HG02840 (cell line): ENCODE data around the gene ZNF205.
"Not testable (repeated sequence)": the region's sequence is repeated elsewhere in the genome, so short reads cannot be mapped to it uniquely, and the experiment has no call there.

ENCODE experiments used
- ATAC-seq: cut with Tn5 transposase; IDR thresholded peaks from one replicate; pipeline ENCODE4 v1.9.1; 2021; ENCODE audit warnings: mild to moderate bottlenecking, moderate library complexity, moderate number of reproducible peaks; ENCODE audit not compliant: unreplicated experiment, low FRiP score

ZNF205 gene

DNA sequence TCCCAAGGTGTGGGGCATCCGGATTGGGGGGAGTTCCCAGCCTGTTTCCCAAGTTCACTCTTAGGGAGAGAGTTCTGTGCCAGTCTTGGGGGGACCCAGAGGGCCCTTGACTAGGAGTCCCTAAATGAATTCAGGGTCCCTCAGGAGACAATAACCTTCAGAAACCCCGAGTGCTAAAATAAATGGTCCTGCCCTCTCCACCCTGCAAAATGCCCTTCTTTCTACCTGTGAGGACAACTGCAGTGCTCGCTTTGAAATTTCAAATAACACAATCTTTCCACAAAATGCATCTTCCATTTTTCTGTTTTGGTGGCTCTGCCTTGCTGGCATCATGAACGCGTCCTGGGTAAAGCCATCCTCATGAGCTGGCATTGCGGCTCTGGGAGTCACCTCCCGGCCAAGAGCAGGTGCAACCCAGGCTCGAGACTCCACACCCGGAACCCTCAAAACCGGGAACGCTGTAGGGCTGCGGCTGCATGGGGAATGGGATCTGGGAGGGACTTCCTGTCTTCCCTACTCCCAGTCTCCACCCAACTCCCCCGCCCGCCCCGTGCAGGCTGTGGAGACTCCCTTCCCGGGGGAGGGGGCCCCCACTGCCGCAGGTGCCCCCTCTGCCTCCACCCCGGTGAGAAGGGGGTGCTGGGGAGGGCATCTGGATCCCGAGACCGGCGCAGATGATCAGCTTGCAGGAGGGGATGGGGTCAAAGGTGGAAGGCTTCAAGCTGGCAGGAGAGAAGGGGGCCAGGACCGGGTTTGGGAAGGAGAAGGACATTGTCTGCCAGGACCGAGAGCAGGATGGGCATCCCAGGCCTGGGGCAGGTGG, at the start of gene ZNF205:
Gene ZNF205 (plus strand): TSS at position 529 of the 823 bp plus-strand sequence. CDS start 845 bp downstream, outside the sequence.
- ATAC-seq, result no peak

DNA sequence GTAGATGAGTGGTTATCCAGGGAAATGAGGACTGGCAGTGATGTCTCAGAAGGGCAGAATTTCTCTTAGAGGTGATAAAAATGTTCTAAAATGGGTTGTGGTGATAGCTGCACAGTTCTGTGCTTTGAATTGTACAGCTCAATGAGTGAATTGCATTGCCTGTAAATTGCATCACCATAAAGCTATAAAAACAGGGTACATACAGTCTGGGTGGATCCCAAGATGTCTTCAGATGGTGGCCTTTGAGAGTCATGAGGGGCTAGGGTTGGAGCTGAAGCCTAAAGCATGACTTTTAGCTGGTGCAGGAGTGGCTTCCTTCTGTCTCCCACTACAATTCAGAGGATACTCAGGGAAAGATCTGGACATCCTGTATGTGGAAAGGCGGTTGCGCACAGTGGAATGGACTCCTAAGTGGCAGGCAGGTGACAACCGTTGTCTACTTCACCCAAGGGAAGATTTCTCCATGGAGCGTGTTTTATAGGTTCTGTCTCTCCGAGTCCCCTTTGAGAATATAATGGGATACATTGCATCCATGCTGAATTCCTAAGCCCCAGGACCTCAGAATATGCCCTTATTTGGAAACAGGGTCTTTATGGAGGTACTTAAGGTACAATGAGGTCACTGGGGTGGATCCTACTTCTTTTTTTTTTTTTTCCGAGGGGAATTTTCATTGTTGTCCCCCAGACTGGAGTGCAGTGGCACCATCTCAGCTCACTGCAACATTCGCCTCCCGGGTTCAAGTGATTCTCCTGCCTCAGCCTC, 48.6 kb upstream of the ZNF205 start:
- no peak for ATAC-seq

DNA sequence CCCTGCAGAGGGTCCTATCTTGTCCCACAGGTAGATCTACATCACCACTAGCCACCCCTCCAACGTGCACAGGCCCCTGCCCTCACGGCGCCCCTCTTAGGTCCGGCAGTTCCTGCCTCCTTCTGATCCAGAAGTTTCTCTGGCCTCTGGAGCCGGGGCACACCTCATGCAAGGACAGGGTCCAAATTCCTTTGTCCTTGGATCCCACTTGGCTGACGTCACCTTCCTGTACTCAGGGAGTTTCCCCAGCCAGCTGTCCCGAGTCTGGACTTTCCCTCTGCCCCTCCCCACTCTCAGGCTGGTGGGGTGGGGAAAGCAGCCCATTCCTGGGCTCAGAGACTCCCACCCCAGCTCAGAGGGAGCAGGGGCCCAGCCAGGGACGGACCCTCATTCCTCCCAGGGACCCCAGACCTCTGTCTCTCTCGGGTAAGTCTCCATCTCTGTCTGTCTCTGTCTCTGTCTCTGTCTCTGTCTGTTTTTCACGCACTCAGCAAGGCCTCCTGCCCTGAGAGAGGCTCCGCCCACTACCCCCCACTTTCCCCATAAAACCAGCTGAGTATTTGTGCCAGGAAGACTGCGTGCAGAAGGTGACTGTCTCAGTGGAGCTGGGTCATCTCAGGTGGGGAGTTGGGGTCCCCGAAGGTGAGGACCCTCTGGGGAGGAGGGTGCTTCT, 47.2 kb upstream of the ZNF205 start, which contains the start of gene IL32:
Gene IL32 (plus strand): TSS at position 572 of the 673 bp plus-strand sequence. CDS start 172 bp downstream, outside the sequence.
- ATAC-seq, result no peak

DNA sequence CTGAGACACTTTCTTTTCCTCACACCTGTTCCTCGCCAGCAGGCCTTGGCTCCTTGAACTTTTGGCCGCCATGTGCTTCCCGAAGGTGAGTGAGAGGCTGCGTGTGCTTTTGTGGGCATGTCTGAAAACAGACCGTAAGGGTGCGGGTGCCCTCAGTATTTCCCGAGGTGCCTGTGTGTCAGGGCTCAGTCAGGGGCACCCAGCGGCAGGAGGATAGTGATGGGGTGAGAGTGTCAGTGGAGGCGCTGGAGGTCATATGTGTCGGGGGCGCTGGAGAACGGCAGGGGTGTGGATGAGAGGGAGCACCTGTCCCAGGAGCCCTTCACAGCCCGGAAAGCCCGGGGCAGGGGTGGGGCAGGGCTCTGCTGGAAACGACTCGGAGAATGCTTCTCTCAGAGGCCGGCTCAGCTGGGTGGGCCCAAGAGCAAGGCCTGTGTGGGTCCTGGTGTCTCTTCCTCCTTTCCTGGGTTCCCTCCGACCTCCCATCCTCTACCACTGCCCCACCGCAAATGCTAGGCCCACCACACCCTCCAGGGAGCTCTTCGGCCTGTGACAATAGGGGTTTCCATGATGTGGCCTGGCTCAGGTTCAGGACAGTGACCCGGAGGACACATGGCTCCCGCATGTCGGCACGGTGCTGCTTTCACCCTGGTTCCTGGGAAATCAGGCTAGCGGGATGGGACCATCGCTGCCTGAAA, 46.5 kb upstream of the ZNF205 start:
- ATAC-seq, result no peak

DNA sequence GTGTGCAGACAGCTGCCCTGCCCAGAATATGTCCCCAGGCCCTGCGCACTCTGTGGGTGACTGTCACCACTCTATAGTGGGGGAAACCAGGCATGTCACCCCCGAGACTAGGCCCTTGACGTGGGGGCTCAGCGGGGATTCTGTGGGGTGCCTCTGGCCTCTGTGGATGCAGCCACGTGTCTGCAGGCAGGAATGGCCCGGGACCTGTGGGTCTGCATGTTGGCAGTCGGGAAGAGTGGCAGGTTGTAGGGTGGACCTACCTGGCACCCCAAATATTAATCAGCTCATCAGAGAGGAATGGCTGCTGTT, 46.0 kb upstream of the ZNF205 start:
- ATAC-seq, result no peak

DNA sequence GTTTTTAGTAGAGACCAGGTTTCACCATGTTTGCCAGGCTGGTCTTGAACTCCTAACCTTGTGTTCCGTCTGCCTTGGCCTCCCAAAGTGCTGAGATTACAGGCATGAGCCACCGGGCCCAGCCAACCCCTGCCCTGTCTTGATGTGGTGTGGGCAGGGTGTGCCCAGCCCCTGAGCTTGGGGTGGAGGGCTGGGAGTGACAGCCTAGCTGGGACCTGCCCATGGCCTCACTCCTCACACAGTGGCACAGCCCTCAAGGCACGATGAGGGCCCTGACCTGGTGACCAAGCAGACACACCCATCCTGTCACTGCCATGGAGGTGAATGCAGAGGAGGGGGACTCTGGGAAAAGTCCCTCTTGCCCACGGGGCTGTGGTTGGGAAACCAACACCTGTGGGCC, 43.9 kb upstream of the ZNF205 start:
- ATAC-seq, result no peak

DNA sequence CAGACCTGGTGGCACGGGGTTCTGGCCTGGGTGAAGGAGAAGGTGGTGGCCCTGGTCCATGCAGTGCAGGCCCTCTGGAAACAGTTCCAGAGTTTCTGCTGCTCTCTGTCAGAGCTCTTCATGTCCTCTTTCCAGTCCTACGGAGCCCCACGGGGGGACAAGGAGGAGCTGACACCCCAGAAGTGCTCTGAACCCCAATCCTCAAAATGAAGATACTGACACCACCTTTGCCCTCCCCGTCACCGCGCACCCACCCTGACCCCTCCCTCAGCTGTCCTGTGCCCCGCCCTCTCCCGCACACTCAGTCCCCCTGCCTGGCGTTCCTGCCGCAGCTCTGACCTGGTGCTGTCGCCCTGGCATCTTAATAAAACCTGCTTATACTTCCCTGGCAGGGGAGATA, 43.2 kb upstream of the ZNF205 start:
- ATAC-seq, result not testable (repeated sequence)

DNA sequence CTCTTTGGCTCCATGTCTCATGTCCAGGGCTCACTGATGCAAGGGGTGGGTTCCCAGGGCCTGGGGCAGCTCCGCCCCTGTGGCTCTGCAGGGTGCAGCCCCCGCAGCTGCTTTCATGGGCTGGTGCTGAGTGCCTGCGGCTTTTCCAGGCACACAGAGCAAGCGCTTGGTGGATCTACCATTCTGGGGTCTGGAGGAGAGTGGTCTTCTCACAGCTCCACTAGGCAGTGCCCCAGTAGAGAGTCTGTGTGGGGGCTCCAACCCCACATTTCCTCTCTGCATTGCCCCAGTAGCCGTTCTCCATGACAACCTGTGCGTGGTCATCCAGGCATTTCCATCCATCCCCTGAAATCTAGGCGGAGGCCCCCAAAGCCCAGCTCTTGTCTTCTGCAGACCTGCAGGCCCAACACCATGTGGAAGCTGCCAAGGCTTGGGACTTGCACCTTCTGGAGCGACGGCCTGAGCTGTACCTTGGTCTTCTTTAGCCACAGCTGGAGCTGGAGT, 41.7 kb upstream of the ZNF205 start:
- no peak for ATAC-seq

DNA sequence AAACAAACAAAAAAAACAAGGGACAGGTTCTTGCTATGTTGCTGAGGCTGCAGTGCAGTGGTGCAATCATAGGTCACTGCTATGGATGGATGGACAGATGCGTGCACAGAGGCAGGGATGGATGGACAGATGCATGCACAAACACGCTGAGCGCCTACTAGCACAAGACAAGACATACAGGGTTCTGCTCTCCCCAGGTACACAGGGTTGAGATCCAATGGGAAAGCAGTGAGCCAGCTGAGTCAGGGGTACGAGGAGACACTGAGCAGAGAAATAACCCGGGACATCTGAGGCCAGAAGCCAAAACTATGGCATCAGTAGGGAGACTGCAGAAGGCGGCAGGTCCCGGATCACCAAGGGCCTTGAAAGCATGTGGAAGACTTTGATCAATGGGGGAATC, 40.7 kb upstream of the ZNF205 start:
- ATAC-seq, result no peak

DNA sequence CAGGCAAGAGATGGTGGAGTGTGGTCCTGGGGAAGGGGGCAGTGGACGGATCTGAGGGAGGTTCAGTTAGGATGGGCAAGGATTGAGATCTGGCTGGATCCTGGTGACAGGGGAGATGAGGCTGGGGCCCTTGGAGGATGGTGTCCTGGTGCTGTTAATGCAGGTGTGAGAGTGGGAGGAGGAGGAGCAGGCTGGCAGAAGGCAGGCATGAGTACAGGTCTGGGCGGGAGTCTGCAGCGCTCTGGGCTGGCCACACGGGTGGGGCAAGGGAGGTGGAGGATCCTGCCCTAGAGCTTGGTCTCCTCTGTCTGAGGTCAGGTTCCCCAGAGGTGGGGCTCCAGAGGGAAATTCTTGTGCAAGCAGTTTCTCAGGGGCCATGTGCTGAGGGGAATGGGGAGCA, 40.2 kb upstream of the ZNF205 start:
- ATAC-seq, result not testable (repeated sequence)

DNA sequence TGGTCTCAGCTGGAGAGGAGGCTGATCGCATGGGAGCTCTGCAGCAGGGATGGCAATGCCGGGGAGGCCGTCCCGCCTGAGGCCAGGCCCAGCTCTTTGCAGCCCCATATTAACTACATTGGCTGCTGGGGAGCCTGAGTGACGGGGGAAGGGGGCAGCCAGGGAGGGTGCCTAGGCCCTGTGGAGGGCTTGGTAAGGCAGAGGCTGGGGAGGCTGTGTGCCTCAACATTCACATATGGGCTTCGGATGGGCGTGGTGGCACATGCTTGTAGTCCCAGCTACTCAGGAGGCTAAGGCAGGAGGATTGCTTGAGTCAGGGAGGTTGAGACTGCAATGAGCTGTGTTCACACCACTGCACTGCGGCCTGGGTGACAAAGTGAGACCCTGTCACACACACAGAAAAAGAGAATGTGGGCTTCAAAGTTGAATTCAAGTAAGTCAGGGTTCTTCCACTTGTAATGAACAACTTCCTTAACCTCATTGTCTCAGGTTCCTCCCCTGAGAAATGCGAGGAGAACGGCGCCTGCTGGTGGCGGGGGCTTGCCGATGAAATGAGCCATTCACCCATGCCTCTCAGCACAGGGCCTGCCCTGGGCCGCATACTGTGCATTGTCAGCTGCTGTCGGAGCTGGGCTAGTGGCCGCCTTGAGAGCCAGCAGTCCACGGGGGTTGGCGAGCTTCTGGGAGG, 39.7 kb upstream of the ZNF205 start:
- ATAC-seq, result not testable (repeated sequence)

DNA sequence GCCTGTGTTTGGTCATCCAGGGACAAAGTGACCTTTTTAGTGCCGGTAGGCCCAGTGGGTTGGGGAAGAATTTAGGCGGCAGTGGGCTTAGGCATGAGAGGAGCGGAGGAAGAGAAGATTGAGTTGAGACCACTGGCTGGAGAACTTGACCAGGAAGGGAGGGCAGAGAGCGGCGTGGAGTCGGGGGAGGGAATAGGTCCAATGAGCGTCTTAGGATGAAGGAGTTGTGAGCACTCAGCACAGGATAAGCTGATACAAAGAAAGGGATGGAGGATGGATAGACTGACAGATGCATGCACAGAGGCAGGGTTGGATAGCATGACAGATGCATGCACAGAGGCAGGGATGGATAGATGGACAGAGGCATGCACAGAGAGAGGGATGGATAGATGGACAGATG, 38.9 kb upstream of the ZNF205 start:
- ATAC-seq, result no peak

DNA sequence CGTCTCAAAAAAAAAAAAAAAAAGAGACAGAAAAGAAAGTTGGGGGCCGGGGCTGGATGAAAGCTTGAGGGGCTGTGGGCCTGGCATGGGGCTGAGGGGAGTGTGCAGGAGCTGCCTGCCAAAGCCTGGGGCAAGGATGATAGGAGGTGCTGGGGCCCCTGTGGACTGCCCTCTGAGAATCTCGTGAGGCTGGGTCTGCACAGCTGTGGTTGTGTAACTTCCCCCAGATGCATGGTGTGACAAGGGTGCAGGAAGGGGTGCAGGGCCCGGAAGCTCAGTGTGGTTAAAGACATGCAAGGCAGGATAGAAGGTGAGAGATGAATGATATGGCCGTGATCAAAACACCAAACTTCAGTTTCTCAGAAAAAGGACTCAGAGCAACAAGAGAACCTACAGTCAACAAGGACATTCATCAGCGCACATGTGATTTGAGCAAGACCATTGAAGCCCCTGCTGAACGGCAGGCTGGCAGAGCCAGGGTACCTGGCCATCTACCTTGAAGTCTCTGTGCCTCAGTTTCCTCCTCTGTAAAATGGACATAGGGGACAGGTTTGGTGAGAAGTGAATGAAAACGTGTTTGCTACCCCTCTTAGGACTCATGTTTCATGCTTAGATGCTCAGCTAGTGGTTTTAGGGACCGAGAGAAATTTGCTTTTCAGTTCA, 37.4 kb upstream of the ZNF205 start:
- peak; percentile 49 for ATAC-seq

DNA sequence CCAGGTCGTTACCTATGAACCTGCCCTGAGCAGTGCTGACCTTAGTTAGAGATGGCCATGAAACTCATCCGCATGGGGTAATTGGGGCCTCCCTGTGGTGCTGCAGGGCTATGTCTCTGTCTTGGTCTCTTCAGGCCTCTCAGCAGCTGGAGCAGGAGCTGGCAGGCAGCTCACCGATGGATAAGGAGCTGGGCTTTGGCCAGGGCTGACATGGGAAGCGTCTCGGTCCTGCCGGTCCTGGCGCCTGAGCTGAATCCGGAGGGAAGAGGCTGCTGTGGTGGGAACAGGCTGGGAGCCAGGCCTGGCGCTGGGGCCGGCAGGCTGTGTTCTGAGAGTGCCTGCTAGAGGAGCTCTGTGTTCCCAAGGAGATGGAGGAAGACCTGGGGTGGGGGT, 36.9 kb upstream of the ZNF205 start:
- ATAC-seq, result no peak

DNA sequence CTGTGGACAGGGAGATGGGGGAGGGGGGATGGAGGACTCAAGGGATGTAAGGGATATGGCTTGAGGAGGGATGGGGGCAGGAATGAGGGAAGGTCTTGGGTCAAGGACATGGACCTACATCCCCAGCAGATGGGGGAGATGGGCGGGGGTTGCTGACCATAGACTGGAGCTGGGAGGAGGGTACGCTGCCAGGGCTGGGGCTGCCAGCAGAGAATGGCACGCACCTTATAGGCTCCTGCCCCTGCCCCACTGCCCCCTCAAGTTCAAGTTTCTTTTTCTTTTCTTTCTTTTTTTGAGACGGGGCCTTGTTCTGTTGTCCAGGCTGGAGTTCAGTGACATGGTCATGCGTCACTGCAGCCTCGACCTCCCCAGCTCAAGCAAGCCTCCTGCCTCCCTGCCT, 36.4 kb upstream of the ZNF205 start:
- ATAC-seq, result not testable (repeated sequence)

DNA sequence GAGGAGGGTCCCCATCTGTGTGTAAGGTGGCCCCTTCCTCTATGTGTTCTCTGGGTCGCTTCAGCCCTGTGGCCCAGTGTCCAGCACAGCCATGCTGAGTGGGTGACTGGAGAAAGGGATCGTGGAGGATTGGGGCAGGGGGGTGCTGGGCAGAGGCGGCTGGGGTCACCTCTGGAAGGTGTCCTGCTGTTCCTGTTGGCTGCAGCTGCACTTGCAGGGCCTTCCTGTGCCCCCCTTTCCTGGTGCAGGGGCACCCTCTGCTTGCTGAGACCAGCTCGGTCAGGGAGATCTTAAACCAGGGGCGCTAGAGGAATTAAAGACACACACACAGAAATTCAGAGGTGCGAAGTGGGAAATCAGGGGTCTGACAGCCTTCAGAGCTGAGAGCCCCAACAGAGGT, 35.8 kb upstream of the ZNF205 start:
- no peak for ATAC-seq

DNA sequence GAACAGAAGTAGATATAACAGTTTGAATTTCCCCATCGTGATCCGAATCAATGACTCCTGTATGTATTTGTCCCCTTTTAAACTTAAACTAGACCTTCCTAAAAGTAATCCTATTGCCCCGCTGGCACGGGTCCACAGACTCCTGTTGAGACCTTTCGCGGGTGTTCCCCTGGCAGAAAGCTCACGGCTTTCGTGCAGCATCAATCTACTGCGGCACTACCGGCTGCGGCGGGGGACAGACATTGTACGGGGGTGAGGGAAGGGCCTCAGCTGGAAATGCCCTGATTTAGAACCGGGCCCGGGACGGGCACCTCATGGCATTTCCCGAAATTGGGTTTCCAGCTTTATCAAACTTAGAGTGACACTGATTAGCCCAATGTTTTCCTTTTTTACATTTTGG, 32.4 kb upstream of the ZNF205 start:
- ATAC-seq, result no peak

DNA sequence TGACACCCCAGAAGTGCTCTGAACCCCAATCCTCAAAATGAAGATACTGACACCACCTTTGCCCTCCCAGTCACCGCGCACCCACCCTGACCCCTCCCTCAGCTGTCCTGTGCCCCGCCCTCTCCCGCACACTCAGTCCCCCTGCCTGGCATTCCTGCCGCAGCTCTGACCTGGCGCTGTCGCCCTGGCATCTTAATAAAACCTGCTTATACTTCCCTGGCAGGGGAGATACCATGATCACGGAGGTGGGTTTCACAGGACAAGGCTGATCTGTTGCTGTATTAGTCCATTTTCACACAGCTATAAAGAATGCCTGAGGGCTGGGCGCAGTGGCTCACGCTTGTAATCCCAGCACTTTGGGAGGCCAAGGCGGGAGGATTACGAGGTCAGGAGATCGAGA, 30.4 kb upstream of the ZNF205 start:
- ATAC-seq, result not testable (repeated sequence)

DNA sequence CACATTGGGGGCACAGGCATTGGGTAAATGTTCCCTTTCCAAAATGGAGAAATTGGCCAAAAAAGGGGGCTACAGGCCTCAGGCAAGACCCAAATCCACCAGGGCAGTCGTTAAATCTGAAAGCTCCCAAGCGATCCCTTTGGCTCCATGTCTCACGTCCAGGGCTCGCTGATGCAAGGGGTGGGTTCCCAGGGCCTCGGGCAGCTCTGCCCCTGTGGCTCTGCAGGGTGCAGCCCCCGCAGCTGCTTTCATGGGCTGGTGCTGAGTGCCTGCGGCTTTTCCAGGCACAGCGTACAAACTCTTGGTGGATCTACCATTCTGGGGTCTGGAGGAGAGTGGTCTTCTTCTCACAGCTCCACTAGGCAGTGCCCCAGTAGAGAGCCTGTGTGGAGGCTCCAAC, 29.0 kb upstream of the ZNF205 start:
- not testable (repeated sequence) for ATAC-seq
